Measurements from ENCODE around the gene CYFIP2.

Gene CYFIP2

GRCh38 chr5:157326440-157327005 is 60.6 kb downstream of the CYFIP2 start:
- DNase-seq (ENCODE audit: low read depth) = no peak

- no peak for DNase-seq (ENCODE audit: low read depth)
Observed at GRCh38 chr5:157327771-157328170, 61.8 kb downstream of the CYFIP2 start.

- no peak for DNase-seq (ENCODE audit: low read depth)
Observed at GRCh38 chr5:157328277-157328912, 62.5 kb downstream of the CYFIP2 start.

GRCh38 chr5:157331807-157332206 is 65.9 kb downstream of the CYFIP2 start:
- no peak for DNase-seq (ENCODE audit: low read depth)

GRCh38 chr5:157335534-157336422 is 69.9 kb downstream of the CYFIP2 start:
- DNase-seq (ENCODE audit: low read depth) = no peak

GRCh38 chr5:157336423-157336744 is 70.5 kb downstream of the CYFIP2 start:
- DNase-seq (ENCODE audit: low read depth) = no peak

GRCh38 chr5:157339409-157339808 is 73.5 kb downstream of the CYFIP2 start:
- DNase-seq (ENCODE audit: low read depth) = no peak

GRCh38 chr5:157342822-157343402 is 77.0 kb downstream of the CYFIP2 start:
- no peak for DNase-seq (ENCODE audit: low read depth)

- DNase-seq (ENCODE audit: low read depth) = no peak
Observed at GRCh38 chr5:157343842-157344790, 78.2 kb downstream of the CYFIP2 start.

- DNase-seq (ENCODE audit: low read depth) = no peak
Observed at GRCh38 chr5:157345067-157345466, 79.1 kb downstream of the CYFIP2 start.

- DNase-seq (ENCODE audit: low read depth) = no peak
Observed at GRCh38 chr5:157345485-157345884, 79.6 kb downstream of the CYFIP2 start.

GRCh38 chr5:157347301-157348048 is 81.6 kb downstream of the CYFIP2 start:
- no peak for DNase-seq (ENCODE audit: low read depth)

GRCh38 chr5:157348049-157348400 is 82.1 kb downstream of the CYFIP2 start:
- no peak for DNase-seq (ENCODE audit: low read depth)

- no peak for DNase-seq (ENCODE audit: low read depth)
Observed at GRCh38 chr5:157350939-157351801, 85.2 kb downstream of the CYFIP2 start.

- DNase-seq (ENCODE audit: low read depth) = no peak
Observed at GRCh38 chr5:157351802-157352092, 85.8 kb downstream of the CYFIP2 start.

- no peak for DNase-seq (ENCODE audit: low read depth)
Observed at GRCh38 chr5:157352756-157353340, 86.9 kb downstream of the CYFIP2 start.

- DNase-seq (ENCODE audit: low read depth) = no peak
Observed at GRCh38 chr5:157354800-157355199, 88.9 kb downstream of the CYFIP2 start.

GRCh38 chr5:157356576-157356975 is 90.7 kb downstream of the CYFIP2 start:
- DNase-seq (ENCODE audit: low read depth) = no peak

- DNase-seq (ENCODE audit: low read depth) = no peak
Observed at GRCh38 chr5:157357823-157358222, 91.9 kb downstream of the CYFIP2 start.

- no peak for DNase-seq (ENCODE audit: low read depth)
Observed at GRCh38 chr5:157358871-157359270, 92.9 kb downstream of the CYFIP2 start.
